ENCODE results near the gene FLNB. TPM values are rescaled to one million over a fixed set of nuclear protein-coding genes. Genes with fewer than 3 reads are reported as not detected.

The FLNB gene
- total and polyA plus RNA-seq, 2 of the 4 experiments (the other 2 are of a cell fraction), result 78.0 to 136 TPM

- no peaks in the 10 kb centered on the region for H3K9me1 ChIP-seq (ENCODE audit: insufficient read depth, low read length)
- in situ Hi-C loops (cut with MboI; ENCODE audit: low sequenced_read_pairs) (loop anchor here (25.0 kb wide), 1 partner anchor 233 kb away; no protein-coding TSS in a partner anchor), dilution Hi-C loops (cut with HindIII; ENCODE audit: low sequenced_read_pairs, unreplicated experiment) (no loop called here), intact Hi-C loops (cut with micrococcal nuclease) (loop anchor here (5.0 kb wide), 1 partner anchor 38 kb away; no protein-coding TSS in a partner anchor)
- no peak overlapping the region for H2BK120ac ChIP-seq (ENCODE audit: low read depth, low read length)
- H3K18ac ChIP-seq (ENCODE audit: low read depth, low read length), result no peak overlapping the region
- 0 out of 2 replicates have a peak, but pooled peaks cover under 1% of the 10 kb centered on the region for H4K20me1 ChIP-seq (ENCODE audit: insufficient read depth, low read length)
- no TSS peak for BruUV-seq (replicated peaks)
- no peak overlapping the region for H2BK5ac ChIP-seq (ENCODE audit: low read depth, low read length, poor library complexity, severe bottlenecking)
- ChIA-PET POLR2A (ENCODE audit: unreplicated experiment) (no interaction called here), CTCF (interaction anchor here (1.1 to 1.2 kb wide), 2 partner anchors 119 to 127 kb away, joined by 3 read pairs; partner anchors contain the start of genes HTD2 and RPP14)
- H3K23ac ChIP-seq (ENCODE audit: low read depth, low read length), result no peak overlapping the region
- ATAC-seq (ENCODE audit: low read depth) (no peak), DNase-seq (no peak)
- H3K27me3 ChIP-seq (ENCODE audit: control insufficient read depth, insufficient read depth, low read length), result peaks cover 13% of the 10 kb centered on the region
- H3K4me2 ChIP-seq (ENCODE audit: low read depth, low read length), result no peak overlapping the region
- WGBS, 2 experiments (ENCODE audit: extremely low coverage in 2 of 2, insufficient read length in 1 of 2), result 89% methylated on average over 7 of the region's 13 CpGs; no CpG with 5 or more reads in 1 of the 2 experiments
- H3K56ac ChIP-seq (ENCODE audit: extremely low read depth, insufficient read depth, low read length), result no peak overlapping the region
- no peaks in the 10 kb centered on the region for H3K9me3 ChIP-seq (ENCODE audit: control insufficient read depth, insufficient read depth, low read length)
- no peak overlapping the region for H2BK20ac ChIP-seq (ENCODE audit: low read depth, low read length)
- H3K36me3 ChIP-seq (ENCODE audit: control insufficient read depth, insufficient read depth, low read length), result no peaks in the 10 kb centered on the region
- no peak overlapping the region for H3K4ac ChIP-seq (ENCODE audit: low read depth, low read length)
- H2AK5ac ChIP-seq (ENCODE audit: low read depth, low read length), result no peak overlapping the region
- H4K8ac ChIP-seq (ENCODE audit: low read depth in 2 of 2, low read length in 2 of 2), result no peak overlapping the region
- peaks cover 7% of the 10 kb centered on the region for H3K4me1 ChIP-seq (ENCODE audit: control insufficient read depth, insufficient read depth, low read length)
- H3K27ac ChIP-seq (ENCODE audit: insufficient read depth, low read length), result no peak overlapping the region
- no peak overlapping the region for H2BK15ac ChIP-seq (ENCODE audit: low read depth, low read length)
- no peak overlapping the region for H3K4me3 ChIP-seq (ENCODE audit: insufficient read depth, low read depth, low read length)
- H3K9ac ChIP-seq (ENCODE audit: low read depth, low read length), result no peak overlapping the region
- H4K91ac ChIP-seq (ENCODE audit: insufficient read depth, low read depth, low read length), result no peak overlapping the region
- no peaks in the 10 kb centered on the region for H3K79me1 ChIP-seq (ENCODE audit: low read depth in 1 of 2, low read length in 2 of 2)
- H2AK9ac ChIP-seq (replicated peaks; ENCODE audit: low read depth, low read length, poor library complexity), result peak overlapping the region; percentile 48
- H2AFZ ChIP-seq (replicated peaks; ENCODE audit: low read length, poor library complexity), result no peak overlapping the region
- H3K14ac ChIP-seq (replicated peaks; ENCODE audit: low read depth, low read length), result no peak overlapping the region
- no peak overlapping the region for H4K5ac ChIP-seq (ENCODE audit: low read depth, low read length)
- TF ChIP-seq CEBPB (IDR thresholded peaks at IDR 0.05; ENCODE audit: low read depth, low read length) (no peak), RAD21 (IDR thresholded peaks at IDR 0.05; ENCODE audit: low read length) (no peak), RFX5 (IDR thresholded peaks at IDR 0.05; ENCODE audit: low read depth, low read length) (no peak), NFE2L2 (IDR thresholded peaks at IDR 0.05; ENCODE audit: low read depth, low read length) (no peak), RCOR1 (IDR thresholded peaks at IDR 0.05; ENCODE audit: insufficient replicate concordance, low read length) (no peak), FOS (IDR thresholded peaks at IDR 0.05; ENCODE audit: low read depth, low read length) (no peak), BHLHE40 (IDR thresholded peaks at IDR 0.05; ENCODE audit: low read depth, low read length) (no peak), ELK1 (IDR thresholded peaks at IDR 0.05; ENCODE audit: borderline replicate concordance, low read depth, low read length) (no peak), POLR2A (IDR thresholded peaks at IDR 0.05; ENCODE audit: low read depth, low read length) (no peak), SMC3 (IDR thresholded peaks at IDR 0.05; ENCODE audit: low read depth, low read length) (no peak), CTCF (conservative IDR thresholded peaks at IDR 0.05; ENCODE audit: low read depth, low read length) (no peak), MXI1 (IDR thresholded peaks at IDR 0.05; ENCODE audit: borderline replicate concordance, low read depth, low read length) (no peak), USF2 (IDR thresholded peaks at IDR 0.05; ENCODE audit: low read depth, low read length) (no peak), MAZ (IDR thresholded peaks at IDR 0.05; ENCODE audit: borderline replicate concordance, low read depth, low read length) (no peak)
Measured at GRCh38 chr3:58179235-58180098, 171.2 kb downstream of the FLNB start.
